ENCODE measurements around the gene TALDO1.

DNA sequence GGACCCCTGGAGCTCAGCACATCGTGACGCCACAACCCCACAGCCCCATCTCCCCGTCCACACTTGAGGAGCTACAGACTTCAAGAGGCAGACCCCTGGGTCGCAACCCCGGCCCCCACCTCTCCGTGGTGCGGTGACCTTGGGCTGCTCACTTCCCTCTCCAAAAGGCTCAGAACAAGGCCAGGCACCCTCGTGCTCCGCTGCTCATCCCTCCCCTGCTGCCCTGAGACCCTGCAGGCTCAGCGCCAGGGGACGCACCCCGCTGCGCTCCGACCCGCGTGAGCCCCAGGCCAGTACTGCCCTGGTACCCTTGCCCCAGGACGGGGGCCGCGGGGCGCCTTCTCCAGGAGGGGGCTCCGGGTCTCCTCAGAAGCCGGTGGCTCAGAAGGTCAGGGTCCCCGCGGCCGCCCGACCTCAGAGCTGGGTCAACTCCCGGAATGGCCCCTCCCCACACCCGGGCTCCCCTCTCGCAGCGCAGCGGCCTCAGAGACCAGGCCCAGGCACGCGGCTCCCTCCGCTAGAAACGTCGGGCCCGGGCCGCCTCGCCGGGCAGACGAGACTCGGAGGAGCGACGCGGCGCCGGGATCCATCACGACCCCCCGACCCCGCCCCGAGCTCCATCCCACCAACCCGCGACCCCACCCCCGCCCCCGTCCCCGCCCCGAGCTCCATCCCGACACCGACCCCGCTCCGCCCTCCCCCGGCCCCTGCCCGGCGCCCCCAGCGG, 29.5 kb downstream of the TALDO1 start:
- TF ChIP-seq, protein P1, sequence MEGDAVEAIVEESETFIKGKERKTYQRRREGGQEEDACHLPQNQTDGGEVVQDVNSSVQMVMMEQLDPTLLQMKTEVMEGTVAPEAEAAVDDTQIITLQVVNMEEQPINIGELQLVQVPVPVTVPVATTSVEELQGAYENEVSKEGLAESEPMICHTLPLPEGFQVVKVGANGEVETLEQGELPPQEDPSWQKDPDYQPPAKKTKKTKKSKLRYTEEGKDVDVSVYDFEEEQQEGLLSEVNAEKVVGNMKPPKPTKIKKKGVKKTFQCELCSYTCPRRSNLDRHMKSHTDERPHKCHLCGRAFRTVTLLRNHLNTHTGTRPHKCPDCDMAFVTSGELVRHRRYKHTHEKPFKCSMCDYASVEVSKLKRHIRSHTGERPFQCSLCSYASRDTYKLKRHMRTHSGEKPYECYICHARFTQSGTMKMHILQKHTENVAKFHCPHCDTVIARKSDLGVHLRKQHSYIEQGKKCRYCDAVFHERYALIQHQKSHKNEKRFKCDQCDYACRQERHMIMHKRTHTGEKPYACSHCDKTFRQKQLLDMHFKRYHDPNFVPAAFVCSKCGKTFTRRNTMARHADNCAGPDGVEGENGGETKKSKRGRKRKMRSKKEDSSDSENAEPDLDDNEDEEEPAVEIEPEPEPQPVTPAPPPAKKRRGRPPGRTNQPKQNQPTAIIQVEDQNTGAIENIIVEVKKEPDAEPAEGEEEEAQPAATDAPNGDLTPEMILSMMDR (IDR thresholded peaks at IDR 0.05; ENCODE audit: low read depth, low read length, missing input control), result no peak
- no peak for TF ChIP-seq TAF1 (conservative IDR thresholded peaks at IDR 0.05)
- TF ChIP-seq, protein P2, sequence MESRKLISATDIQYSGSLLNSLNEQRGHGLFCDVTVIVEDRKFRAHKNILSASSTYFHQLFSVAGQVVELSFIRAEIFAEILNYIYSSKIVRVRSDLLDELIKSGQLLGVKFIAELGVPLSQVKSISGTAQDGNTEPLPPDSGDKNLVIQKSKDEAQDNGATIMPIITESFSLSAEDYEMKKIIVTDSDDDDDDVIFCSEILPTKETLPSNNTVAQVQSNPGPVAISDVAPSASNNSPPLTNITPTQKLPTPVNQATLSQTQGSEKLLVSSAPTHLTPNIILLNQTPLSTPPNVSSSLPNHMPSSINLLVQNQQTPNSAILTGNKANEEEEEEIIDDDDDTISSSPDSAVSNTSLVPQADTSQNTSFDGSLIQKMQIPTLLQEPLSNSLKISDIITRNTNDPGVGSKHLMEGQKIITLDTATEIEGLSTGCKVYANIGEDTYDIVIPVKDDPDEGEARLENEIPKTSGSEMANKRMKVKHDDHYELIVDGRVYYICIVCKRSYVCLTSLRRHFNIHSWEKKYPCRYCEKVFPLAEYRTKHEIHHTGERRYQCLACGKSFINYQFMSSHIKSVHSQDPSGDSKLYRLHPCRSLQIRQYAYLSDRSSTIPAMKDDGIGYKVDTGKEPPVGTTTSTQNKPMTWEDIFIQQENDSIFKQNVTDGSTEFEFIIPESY (IDR thresholded peaks at IDR 0.05), result no peak
